ENCODE results near the gene LBH.

DNA sequence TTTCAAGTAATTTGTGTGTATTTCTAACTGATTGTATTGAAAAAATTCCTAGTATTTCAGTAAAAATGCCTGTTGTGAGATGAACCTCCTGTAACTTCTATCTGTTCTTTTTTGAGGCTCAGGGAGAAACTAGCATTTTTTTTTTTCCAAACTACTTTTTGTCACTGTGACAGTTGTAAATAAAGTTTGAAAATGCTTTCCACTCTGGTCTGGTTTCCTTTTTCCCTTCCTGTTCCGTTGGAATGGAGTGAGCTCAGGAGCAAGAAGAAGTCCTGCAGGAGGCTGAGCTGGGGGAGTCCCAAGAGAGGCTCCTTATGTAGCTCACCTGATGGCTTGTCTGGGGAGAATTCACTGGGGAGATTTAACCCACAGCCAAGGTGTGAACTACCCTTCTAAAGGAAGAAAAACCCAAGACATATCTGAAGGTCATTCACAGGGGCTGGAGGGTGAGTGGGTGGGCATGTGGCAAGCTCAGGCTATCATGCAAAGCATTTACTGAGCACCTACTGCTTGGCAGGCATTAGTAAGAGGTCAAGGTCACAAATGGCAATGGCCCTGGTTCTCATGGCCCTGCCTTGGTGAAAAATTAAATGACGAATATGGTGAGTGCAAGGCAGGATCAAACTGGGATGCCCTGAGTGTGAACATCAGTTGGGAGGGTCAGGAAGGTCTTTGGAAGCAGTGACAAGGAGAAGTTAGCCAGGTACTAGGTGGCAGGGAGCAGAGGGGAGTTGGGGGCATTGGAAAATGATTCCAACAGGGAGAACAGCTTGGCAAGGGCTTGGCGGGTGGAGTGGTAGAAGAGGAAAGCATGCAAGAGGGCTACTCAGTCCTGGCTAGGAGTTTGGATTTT, 28.7 kb downstream of the LBH start:
- TF ChIP-seq, protein P1, sequence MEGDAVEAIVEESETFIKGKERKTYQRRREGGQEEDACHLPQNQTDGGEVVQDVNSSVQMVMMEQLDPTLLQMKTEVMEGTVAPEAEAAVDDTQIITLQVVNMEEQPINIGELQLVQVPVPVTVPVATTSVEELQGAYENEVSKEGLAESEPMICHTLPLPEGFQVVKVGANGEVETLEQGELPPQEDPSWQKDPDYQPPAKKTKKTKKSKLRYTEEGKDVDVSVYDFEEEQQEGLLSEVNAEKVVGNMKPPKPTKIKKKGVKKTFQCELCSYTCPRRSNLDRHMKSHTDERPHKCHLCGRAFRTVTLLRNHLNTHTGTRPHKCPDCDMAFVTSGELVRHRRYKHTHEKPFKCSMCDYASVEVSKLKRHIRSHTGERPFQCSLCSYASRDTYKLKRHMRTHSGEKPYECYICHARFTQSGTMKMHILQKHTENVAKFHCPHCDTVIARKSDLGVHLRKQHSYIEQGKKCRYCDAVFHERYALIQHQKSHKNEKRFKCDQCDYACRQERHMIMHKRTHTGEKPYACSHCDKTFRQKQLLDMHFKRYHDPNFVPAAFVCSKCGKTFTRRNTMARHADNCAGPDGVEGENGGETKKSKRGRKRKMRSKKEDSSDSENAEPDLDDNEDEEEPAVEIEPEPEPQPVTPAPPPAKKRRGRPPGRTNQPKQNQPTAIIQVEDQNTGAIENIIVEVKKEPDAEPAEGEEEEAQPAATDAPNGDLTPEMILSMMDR (IDR thresholded peaks at IDR 0.05): no peak
- no peak for TF ChIP-seq POLR2A (IDR thresholded peaks at IDR 0.05)

Data from thyroid gland (tissue), 4 donors.